SU-DHL-6 (cell line): ENCODE data around the gene IMP3.

Experiments
- EZH2phosphoT487 ChIP-seq: fragments of 200-600 bp; sonication (generic), shearing (Covaris generic); conservative IDR thresholded peaks from 2 replicates; pipeline ENCODE4 v1.6.1; 2018; ENCODE audit warnings: mild to moderate bottlenecking, antibody characterized with exemption, low read length, moderate library complexity, mixed read lengths
- TF ChIP-seq, protein P1 (sequence below): fragments of 200-600 bp; sonication (generic); IDR thresholded peaks from one replicate; pipeline ENCODE4 v1.5.1; 2017; ENCODE audit warnings: antibody characterized with exemption, mild to moderate bottlenecking, low read length, moderate library complexity; ENCODE audit not compliant: insufficient read depth, poor library complexity, severe bottlenecking

DNA sequence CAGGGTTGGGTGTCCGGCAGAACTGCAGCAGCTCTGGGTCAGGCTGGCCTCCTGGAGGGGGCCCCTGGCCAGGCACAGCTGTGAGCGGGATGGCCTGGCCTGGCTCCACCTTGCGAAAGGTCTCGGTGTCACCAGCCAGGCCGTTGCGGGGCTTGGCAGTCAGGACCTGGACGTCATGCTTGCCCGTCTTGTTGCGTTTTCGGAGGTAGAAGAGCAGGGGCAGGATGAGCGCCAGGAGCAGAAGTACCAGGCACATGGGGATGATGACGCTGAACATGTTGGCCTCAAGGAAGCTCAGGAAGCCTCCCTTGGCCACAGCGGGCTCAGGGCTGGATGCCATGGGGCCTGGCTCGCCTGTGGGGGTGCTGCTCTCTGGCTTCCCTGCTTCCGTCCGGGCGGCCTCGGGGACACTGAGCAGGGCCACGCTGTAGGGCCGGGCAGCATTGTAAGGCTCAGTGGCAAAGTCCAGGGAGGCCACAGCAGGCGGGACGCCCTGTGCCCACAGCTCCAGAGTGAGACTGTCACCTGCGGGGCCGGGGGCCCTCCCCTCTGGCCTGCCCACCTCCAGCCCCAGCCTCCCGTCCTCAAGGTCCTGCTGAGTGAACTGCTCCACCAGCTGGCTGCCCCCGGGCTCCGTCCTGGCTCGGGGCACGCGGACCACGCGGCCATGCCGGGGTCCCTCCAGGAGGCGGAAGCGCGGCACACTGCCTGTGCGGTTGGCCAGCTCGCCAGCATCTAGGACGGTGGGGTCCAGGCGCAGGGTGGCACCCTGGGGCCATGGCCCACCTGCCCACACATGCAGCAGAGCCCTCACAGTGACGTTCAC is 35.8 kb upstream of the IMP3 start:
- TF ChIP-seq, protein P1, sequence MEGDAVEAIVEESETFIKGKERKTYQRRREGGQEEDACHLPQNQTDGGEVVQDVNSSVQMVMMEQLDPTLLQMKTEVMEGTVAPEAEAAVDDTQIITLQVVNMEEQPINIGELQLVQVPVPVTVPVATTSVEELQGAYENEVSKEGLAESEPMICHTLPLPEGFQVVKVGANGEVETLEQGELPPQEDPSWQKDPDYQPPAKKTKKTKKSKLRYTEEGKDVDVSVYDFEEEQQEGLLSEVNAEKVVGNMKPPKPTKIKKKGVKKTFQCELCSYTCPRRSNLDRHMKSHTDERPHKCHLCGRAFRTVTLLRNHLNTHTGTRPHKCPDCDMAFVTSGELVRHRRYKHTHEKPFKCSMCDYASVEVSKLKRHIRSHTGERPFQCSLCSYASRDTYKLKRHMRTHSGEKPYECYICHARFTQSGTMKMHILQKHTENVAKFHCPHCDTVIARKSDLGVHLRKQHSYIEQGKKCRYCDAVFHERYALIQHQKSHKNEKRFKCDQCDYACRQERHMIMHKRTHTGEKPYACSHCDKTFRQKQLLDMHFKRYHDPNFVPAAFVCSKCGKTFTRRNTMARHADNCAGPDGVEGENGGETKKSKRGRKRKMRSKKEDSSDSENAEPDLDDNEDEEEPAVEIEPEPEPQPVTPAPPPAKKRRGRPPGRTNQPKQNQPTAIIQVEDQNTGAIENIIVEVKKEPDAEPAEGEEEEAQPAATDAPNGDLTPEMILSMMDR = no peak
- TF ChIP-seq EZH2phosphoT487 = no peak
